ENCODE results near the gene MAP3K13.

MAP3K13 gene

DNA sequence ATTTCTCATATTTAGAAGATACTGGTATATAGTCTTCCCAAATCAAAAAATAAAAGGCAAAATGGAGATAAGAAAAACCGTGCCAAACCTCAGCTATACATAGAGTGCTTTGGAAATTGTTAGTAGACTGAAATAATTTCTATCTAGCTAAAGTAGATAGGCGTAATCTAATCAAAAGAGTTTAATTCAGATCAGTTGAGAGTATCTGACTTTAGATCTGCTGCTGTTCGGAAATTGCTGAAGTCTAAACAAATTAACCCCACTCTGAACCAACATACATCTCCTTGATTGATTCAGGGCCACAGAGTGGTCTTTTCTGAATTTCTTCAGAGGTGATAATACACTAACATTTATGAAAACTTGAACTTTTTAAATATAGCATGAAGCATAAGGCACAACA is 40.1 kb downstream of the MAP3K13 start:
- H3K27me3 ChIP-seq (ENCODE audit: low read length), result no peaks in the 10 kb centered on the region
- no peaks in the 10 kb centered on the region for H3K79me2 ChIP-seq (ENCODE audit: insufficient read depth, low read length)
- H3K9me3 ChIP-seq (ENCODE audit: insufficient read depth, low read length), result no peaks in the 10 kb centered on the region
- TF ChIP-seq, protein P1, sequence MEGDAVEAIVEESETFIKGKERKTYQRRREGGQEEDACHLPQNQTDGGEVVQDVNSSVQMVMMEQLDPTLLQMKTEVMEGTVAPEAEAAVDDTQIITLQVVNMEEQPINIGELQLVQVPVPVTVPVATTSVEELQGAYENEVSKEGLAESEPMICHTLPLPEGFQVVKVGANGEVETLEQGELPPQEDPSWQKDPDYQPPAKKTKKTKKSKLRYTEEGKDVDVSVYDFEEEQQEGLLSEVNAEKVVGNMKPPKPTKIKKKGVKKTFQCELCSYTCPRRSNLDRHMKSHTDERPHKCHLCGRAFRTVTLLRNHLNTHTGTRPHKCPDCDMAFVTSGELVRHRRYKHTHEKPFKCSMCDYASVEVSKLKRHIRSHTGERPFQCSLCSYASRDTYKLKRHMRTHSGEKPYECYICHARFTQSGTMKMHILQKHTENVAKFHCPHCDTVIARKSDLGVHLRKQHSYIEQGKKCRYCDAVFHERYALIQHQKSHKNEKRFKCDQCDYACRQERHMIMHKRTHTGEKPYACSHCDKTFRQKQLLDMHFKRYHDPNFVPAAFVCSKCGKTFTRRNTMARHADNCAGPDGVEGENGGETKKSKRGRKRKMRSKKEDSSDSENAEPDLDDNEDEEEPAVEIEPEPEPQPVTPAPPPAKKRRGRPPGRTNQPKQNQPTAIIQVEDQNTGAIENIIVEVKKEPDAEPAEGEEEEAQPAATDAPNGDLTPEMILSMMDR (IDR thresholded peaks at IDR 0.05; ENCODE audit: insufficient read depth, low read length, poor library complexity, severe bottlenecking), result no peak
- no peak for TF ChIP-seq EZH2phosphoT487 (conservative IDR thresholded peaks at IDR 0.05; ENCODE audit: low read length)
- H4K20me1 ChIP-seq (ENCODE audit: low read depth, low read length), result no peaks in the 10 kb centered on the region
- no peak overlapping the region for H3K27ac ChIP-seq (ENCODE audit: low read depth, low read length)
- H3K4me2 ChIP-seq (ENCODE audit: low read depth, low read length, poor library complexity, severe bottlenecking), result no peak overlapping the region
- no peaks in the 10 kb centered on the region for H3F3A ChIP-seq (ENCODE audit: insufficient read depth)
- H3K9me2 ChIP-seq (replicated peaks; ENCODE audit: insufficient read depth, low read length), result no peaks in the 10 kb centered on the region
- no peaks in the 10 kb centered on the region for H3K36me3 ChIP-seq (ENCODE audit: low read length)
- H3K9ac ChIP-seq (ENCODE audit: low read length), result no peak overlapping the region
- no peak overlapping the region for H2AFZ ChIP-seq (ENCODE audit: low read depth, low read length, severe bottlenecking)
- H3K4me3 ChIP-seq (ENCODE audit: insufficient read depth, low read length, poor library complexity, severe bottlenecking), result no peak overlapping the region

DNA sequence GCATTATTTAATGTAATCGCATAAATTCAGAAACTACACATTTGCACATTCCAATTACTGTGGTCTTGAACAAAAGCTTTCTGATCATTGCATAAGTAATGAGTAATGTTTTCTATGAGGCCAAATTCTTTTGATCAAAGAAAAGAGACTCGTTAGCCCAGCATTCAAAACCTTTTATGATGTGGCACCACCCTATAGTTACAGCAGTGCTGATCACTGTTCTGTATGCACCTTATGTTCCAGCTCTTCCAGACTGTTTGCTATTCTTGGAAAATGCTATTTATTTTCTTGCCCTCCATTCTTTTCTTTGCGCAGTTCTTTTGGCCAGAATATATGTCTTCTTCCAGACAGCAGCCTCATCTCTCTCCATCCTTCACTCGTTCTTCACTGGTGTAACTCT is 42.3 kb downstream of the MAP3K13 start:
- Histone ChIP-seq H3K9me2 (replicated peaks; ENCODE audit: insufficient read depth, low read length) (no peaks in the 10 kb centered on the region), H3K36me3 (ENCODE audit: low read length) (no peaks in the 10 kb centered on the region), H3K4me3 (ENCODE audit: insufficient read depth, low read length, poor library complexity, severe bottlenecking) (no peak overlapping the region), H4K20me1 (ENCODE audit: low read depth, low read length) (no peaks in the 10 kb centered on the region), H3K9ac (ENCODE audit: low read length) (no peak overlapping the region), H3K9me3 (ENCODE audit: insufficient read depth, low read length) (no peaks in the 10 kb centered on the region), H2AFZ (ENCODE audit: low read depth, low read length, severe bottlenecking) (no peak overlapping the region), H3K27ac (ENCODE audit: low read depth, low read length) (no peak overlapping the region), H3K27me3 (ENCODE audit: low read length) (no peaks in the 10 kb centered on the region), H3K79me2 (ENCODE audit: insufficient read depth, low read length) (no peaks in the 10 kb centered on the region), H3F3A (ENCODE audit: insufficient read depth) (no peaks in the 10 kb centered on the region), H3K4me2 (ENCODE audit: low read depth, low read length, poor library complexity, severe bottlenecking) (no peak overlapping the region)
- TF ChIP-seq, protein P1 (IDR thresholded peaks at IDR 0.05; ENCODE audit: insufficient read depth, low read length, poor library complexity, severe bottlenecking), result no peak
- no peak for TF ChIP-seq EZH2phosphoT487 (conservative IDR thresholded peaks at IDR 0.05; ENCODE audit: low read length)

DNA sequence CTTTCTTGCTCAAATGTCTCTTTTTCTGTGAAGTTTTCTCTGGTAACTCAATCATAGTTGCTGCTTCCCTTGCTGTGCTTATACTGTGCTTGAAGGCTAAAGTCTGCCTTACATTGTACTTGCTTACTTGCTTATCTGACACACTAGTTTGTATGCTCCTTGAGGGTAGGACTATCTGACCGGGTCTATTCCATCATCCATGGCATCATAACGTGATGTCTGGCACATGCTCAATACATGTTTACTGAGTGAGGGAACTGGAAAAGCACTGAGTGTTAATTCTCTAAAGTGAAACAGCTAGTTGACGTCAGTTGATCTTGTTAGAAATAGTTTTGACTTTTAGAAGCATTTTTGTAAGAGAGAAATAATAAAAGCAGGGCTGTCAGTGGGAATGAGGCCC is 42.7 kb downstream of the MAP3K13 start:
- Histone ChIP-seq H3K9me2 (replicated peaks; ENCODE audit: insufficient read depth, low read length) (no peaks in the 10 kb centered on the region), H3K79me2 (ENCODE audit: insufficient read depth, low read length) (no peaks in the 10 kb centered on the region), H3K4me3 (ENCODE audit: insufficient read depth, low read length, poor library complexity, severe bottlenecking) (no peak overlapping the region)

More for the DNA sequence above, 42.7 kb downstream of the MAP3K13 start:
- Histone ChIP-seq H3K36me3 (ENCODE audit: low read length) (no peaks in the 10 kb centered on the region), H3K27me3 (ENCODE audit: low read length) (no peaks in the 10 kb centered on the region), H3K9ac (ENCODE audit: low read length) (no peak overlapping the region), H3K9me3 (ENCODE audit: insufficient read depth, low read length) (no peaks in the 10 kb centered on the region), H3K4me2 (ENCODE audit: low read depth, low read length, poor library complexity, severe bottlenecking) (no peak overlapping the region), H3K27ac (ENCODE audit: low read depth, low read length) (no peak overlapping the region), H2AFZ (ENCODE audit: low read depth, low read length, severe bottlenecking) (no peak overlapping the region), H3F3A (ENCODE audit: insufficient read depth) (no peaks in the 10 kb centered on the region), H4K20me1 (ENCODE audit: low read depth, low read length) (no peaks in the 10 kb centered on the region)
- TF ChIP-seq, protein P1 (IDR thresholded peaks at IDR 0.05; ENCODE audit: insufficient read depth, low read length, poor library complexity, severe bottlenecking), result no peak
- no peak for TF ChIP-seq EZH2phosphoT487 (conservative IDR thresholded peaks at IDR 0.05; ENCODE audit: low read length)
